Left ventricle myocardium superior (tissue), 1 donor: ENCODE data around the gene MAGEB4. TPM values are rescaled to one million over a fixed set of nuclear protein-coding genes. Genes with fewer than 3 reads are reported as not detected.

Experiments used
- ATAC-seq: fragments of 200-7000 bp; cut with Tn5 transposase; one replicate; pipeline ENCODE4 v1.9.1; 2020; ENCODE audit warnings: mild to moderate bottlenecking, moderate library complexity
- DNase-seq: peaks from one replicate; pipeline ENCODE4 v3.0.0-alpha.2; 2020
- intact Hi-C: fragments of 100-400 bp; cut with micrococcal nuclease; formaldehyde crosslinking; loops from one replicate; pipeline ENCODE4 v1.11.0; 2022
- total RNA-seq: library from RNA; stranded (reverse); fragmentation: NEBNext Ultra II Directional; extraction: Animal tissue kit (Norgen Biotek cat#: 25700); gene quantifications from one replicate; pipeline ENCODE4 v1.2.1, GENCODE V29; 2021
- donor health status: DM: no; HTN: yes; CAD: no; lungs with severe emphysema.

MAGEB4 gene
- total RNA-seq, 1 donor from 2014 or later: not detected

- DNase-seq (no peak), ATAC-seq (no peak)
- intact Hi-C loops: no loop called here
Measured at GRCh38 chrX:30280428-30280827, 38.6 kb downstream of the MAGEB4 start.

- no peak for DNase-seq
- ATAC-seq: no peak
- intact Hi-C loops: no loop called here
Measured at GRCh38 chrX:30282527-30282926, 40.7 kb downstream of the MAGEB4 start.

GRCh38 chrX:30283456-30284200 is 41.8 kb downstream of the MAGEB4 start:
- DNase-seq (no peak), ATAC-seq (no peak)
- intact Hi-C loops: no loop called here

Other genes starting within 250 kb of the MAGEB4 start
- not detected for gene MAGEB2, start 26.4 kb upstream of the MAGEB4 start, total RNA-seq
- gene MAGEB3, start 11.3 kb upstream of the MAGEB4 start, total RNA-seq: not detected
- gene MAGEB1, start 5.1 kb downstream of the MAGEB4 start, total RNA-seq: not detected
- gene NR0B1, start 67.4 kb downstream of the MAGEB4 start, total RNA-seq: not detected